ENCODE measurements around the gene KRT33B. TPM values are rescaled to one million over a fixed set of nuclear protein-coding genes. Genes with fewer than 3 reads are reported as not detected.
"Not testable (repeated sequence)": the region's sequence is repeated elsewhere in the genome, so short reads cannot be mapped to it uniquely, and the experiment has no call there.

Gene KRT33B
- total RNA-seq, 2 donors from 2014 or later = not detected

DNA sequence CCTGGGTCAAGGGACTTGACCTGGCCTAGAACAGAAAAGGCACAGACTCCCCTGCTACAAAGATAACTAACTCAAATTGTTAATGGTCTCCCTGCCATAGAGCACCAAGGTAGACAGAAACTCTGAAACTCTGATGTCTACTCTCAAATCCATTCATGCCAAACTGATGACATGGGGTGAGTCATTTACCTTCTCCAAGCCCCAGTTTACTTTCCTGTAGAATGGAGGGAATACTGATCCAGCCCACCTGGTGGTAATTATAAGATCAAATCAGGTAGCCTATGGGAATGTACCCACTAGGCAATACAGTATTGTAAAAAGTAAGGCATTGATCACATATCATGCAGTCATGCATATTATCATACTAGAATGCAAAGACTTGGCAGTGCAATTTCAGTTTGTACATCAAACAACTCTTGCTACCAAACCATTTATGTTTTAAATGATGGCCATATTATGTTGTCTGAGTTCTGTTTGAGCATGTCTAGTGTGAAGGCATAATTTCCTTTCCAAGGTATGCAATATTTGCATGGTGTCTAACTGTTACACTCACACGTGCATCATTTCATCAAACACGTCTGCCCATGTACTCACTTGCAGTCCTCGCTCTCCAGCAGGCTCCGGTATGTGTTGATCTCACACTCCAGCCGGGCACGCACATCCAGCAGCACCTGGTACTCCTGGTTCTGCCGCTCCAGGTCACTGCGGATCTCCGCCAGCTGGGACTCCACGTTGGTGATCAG lies 24.8 kb upstream of the KRT33B start:
- no peak for DNase-seq (ENCODE audit: low spot score)
- intact Hi-C loops (cut with DNase I) = no loop called here

GRCh38 chr17:41393826-41394225 lies 24.2 kb upstream of the KRT33B start:
- intact Hi-C loops (cut with DNase I) = no loop called here
- DNase-seq (ENCODE audit: low spot score) = no peak

GRCh38 chr17:41393294-41393693 lies 23.7 kb upstream of the KRT33B start:
- intact Hi-C loops (cut with DNase I) = no loop called here
- no peak for DNase-seq (ENCODE audit: low spot score)

GRCh38 chr17:41392278-41392677 lies 22.7 kb upstream of the KRT33B start:
- intact Hi-C loops (cut with DNase I) = no loop called here
- DNase-seq (ENCODE audit: low spot score) = no peak

DNA sequence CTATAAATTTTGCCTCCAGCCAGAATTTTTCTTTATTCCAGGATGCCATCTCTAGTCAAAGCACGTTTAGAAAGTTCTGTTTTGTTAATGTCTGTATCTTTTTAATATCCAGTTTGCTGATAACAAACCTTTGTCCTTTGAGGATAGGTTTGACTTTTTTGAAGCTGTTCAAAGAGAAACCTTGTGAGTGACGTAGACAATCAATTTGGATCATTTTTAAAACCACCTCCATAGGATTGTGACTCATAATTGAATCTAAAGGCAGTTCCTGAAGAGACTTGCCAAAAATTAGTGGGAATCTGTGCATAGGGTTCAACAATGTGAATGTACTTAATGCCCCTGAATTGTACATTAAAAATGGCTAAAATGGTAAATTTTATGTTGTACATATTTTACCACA lies 21.9 kb upstream of the KRT33B start:
- intact Hi-C loops (cut with DNase I) = no loop called here
- no peak for DNase-seq (ENCODE audit: low spot score)

GRCh38 chr17:41390411-41390938 lies 20.9 kb upstream of the KRT33B start:
- intact Hi-C loops (cut with DNase I) = no loop called here
- DNase-seq (ENCODE audit: low spot score) = no peak

DNA sequence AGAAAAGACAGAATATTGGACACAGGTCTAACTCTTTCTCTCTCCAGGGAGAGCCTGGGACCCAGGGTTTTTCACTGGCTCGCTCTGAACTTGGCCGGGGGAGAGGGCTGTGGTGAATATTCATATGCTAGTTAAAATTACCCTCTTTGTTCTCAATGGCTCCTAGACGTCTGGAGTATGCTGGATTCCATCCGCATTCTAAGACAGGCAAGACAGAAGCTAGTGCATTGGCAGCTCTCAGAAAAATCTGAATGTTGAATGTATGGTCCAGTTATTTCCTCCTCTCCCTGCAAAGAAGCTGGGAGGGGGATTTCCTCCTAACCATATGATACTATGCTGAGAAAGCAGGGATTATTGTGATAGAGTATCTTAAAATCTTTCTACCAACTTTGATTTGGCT lies 18.1 kb upstream of the KRT33B start:
- no peak for DNase-seq (ENCODE audit: low spot score)
- intact Hi-C loops (cut with DNase I) = no loop called here

- intact Hi-C loops (cut with DNase I) = no loop called here
- DNase-seq (ENCODE audit: low spot score) = no peak
Measured at GRCh38 chr17:41386227-41386626, 16.6 kb upstream of the KRT33B start.

DNA sequence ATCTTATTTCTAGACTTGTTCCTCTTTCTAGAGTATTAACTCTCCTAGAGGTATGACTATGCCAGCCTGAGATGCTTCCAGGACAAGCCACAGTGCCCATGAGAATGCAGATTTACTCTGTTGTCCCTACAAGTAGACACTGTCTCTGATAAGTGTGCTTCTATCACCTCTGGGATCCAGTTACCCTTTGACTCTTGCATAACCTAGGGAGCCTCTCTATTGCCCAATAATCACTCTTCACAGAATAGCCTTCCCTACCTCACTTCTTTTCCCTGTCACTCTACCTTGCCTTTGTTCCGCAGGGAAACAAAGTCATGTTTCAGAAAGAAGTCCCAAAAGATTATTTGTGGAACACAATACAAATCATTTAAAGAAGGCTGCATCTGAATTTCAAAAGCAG lies 14.1 kb upstream of the KRT33B start:
- intact Hi-C loops (cut with DNase I) = no loop called here
- no peak for DNase-seq (ENCODE audit: low spot score)

DNA sequence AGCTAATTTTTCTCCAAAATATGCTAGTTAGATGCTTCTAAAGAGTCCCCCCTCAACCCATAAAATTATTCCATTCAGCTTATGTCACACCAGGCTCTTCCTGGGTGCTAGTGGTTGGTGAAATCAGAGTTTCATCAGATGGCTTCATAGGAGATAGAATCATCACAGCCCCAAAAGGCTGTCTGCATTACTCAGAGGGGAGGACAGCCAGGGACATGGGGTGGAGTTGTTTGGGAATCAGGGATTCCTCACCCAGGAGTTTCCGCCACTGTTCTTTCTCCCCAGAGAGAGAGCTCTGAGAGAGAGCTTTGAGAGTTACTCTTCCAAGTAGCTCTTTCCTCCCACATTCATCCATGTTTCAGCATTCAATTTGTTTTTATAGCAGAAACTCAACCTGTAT lies 12.8 kb upstream of the KRT33B start:
- intact Hi-C loops (cut with DNase I) = no loop called here
- DNase-seq (ENCODE audit: low spot score) = no peak

DNA sequence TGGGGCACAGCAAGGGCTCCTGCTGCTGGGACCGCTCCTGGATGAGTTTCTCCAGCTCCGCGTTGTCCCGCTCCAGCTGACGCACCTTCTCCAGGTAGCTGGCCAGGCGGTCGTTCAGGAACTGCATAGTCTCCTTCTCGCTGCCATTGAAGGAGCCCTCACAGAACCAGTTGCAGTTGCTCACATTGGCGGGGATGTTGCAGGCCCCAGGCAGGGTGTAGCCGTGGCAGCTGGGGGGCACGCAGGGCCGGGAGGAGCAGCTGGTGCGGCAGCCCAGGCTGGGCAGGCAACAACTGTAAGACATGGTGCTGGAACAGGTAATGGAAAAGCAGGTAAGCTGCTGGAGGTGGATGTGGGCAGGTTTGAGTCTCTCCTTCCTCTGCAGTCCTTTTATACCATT lies 12.3 kb upstream of the KRT33B start, which contains the start of gene KRT34:
TSS of gene KRT34 (minus strand) at position 364 of the 400 bp plus-strand sequence. CDS start at position 304, 60 bp downstream.
- intact Hi-C loops (cut with DNase I); DNase-seq (ENCODE audit: low spot score): not testable (repeated sequence)

GRCh38 chr17:41380091-41380490 lies 10.5 kb upstream of the KRT33B start:
- DNase-seq (ENCODE audit: low spot score); intact Hi-C loops (cut with DNase I): not testable (repeated sequence)

DNA sequence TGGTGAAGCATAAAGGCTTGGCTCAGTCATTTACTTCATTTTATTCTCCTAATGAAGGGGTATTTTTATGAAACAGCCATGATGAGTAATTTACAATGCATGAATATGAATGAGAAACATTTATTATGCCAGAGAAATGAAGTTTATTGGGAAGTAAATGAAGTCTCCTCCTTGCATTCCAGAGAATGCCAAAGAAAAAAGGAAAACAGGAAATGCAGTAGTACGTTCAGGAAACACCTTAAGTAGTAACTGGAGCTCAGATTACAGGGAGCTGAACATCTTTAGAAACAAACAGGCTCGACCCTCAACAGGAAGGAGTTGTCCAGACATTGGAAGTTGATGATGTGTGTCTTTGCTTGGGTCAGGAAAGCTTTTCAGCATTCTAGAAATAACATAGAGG lies 7.9 kb upstream of the KRT33B start:
- intact Hi-C loops (cut with DNase I) = no loop called here
- DNase-seq (ENCODE audit: low spot score) = no peak

DNA sequence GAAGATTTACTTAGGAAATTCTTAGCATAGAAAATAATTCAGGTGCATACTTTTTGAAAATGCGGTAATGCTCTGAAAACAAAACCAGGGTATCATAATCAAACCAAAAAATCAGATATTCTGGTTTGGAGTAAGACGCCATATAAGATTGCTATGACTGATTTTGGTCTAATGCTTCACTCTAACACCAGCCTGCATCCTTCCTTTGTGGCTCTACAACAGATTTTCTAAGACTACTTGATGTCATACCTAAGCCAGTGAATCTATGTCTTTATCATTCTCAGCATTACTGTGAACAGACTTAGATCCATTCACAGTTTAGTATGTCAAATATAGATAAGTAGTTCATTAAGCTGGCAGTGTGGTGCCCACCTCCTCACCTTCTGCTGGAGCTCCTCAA lies 590 bp downstream of the KRT33B start:
- intact Hi-C loops (cut with DNase I) = no loop called here
- DNase-seq (ENCODE audit: low spot score) = no peak

- DNase-seq (ENCODE audit: low spot score) = no peak
- intact Hi-C loops (cut with DNase I) = no loop called here
Measured at GRCh38 chr17:41367426-41368075, 2.1 kb downstream of the KRT33B start.

GRCh38 chr17:41366070-41366469 lies 3.5 kb downstream of the KRT33B start:
- intact Hi-C loops (cut with DNase I) = no loop called here
- DNase-seq (ENCODE audit: low spot score) = no peak

DNA sequence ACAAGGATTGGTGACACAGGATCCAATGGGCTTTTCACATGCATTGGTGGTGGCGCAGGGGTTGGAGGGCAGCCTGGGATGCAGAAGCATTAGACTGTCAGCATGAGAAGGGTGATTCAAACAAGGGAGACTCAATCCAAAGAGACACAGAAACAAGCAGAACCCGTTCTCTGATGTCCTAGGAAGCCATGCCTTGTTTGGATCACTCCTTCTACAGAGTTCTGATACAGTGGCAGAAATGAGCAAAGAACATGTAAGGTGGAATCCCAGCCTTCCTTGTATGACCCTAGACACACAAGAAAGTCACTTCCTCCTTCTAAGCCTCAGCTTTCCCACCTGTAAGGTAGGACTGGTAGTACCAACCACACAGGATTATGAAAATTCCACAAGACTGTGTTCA lies 5.7 kb downstream of the KRT33B start:
- DNase-seq (ENCODE audit: low spot score) = no peak
- intact Hi-C loops (cut with DNase I) = no loop called here

DNA sequence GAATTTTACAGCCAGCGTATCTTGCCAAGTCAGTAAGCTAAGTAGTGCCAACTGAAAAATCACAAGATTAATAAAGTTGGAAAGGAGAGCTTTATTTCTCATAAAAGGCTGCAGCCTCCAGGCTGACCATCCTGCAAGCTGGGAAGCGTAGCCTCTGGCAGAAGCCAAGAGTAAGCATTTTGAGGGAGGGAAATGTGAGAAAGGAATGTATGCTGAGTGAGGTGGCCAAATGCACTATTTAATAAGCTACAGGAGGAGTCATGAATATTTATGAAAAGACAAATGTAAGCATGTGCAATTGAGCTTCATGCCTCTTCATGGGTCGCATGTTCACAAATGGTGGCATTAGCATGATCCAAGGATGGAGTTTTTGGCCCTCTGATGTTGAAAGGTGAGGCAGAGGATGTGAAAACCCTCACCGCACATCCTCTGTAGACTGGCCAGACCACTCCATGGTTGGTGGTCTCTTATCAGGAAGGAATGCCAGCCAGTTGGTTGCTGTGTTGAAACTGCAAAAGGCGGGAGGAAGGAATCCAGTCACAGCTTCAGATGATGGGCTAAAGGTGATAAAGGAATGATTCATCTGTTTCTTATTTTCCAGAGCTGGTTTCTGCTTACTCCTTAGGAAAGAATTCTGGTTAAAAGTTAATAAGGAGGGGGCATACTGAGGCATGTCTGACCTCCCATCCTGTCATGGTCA lies 9.2 kb downstream of the KRT33B start:
- DNase-seq (ENCODE audit: low spot score) = no peak

GRCh38 chr17:41354536-41354935 lies 15.1 kb downstream of the KRT33B start:
- DNase-seq (ENCODE audit: low spot score) = no peak
- intact Hi-C loops (cut with DNase I) = no loop called here

More for the DNA sequence above, 9.2 kb downstream of the KRT33B start:
- intact Hi-C loops (cut with DNase I) = no loop called here

All from posterior vena cava (tissue), 2 donors.